Stimulated activated CD4-positive, alpha-beta T cell treated with anti-CD3 and anti-CD28 coated beads, Interleukin-12 subunit alpha, Interleukin-12 subunit beta, amount 100 ng/mL, for 4 hours (primary cell): ENCODE data around the gene DET1.
"Not testable (repeated sequence)": the region's sequence is repeated elsewhere in the genome, so short reads cannot be mapped to it uniquely, and the experiment has no call there.

Experiments used
- DNase-seq: peaks from one replicate; pipeline ENCODE4 v3.0.0-alpha.2; 2020

The DET1 gene

GRCh38 chr15:88546248-88547129, at the start of gene DET1:
Gene DET1, minus strand, starts transcription at chr15:88546681. Its CDS starts 14,976 bp downstream, at chr15:88531705.
- peak; percentile 96 for DNase-seq

- DNase-seq = no peak
Observed at GRCh38 chr15:88591384-88591783, 44.9 kb upstream of the DET1 start.

- DNase-seq = no peak
Observed at GRCh38 chr15:88590759-88591158, 44.3 kb upstream of the DET1 start.

GRCh38 chr15:88586401-88587162, 40.1 kb upstream of the DET1 start:
- DNase-seq = no peak

GRCh38 chr15:88580532-88580931, 34.1 kb upstream of the DET1 start:
- DNase-seq = no peak

- DNase-seq = no peak
Observed at GRCh38 chr15:88579322-88579721, 32.8 kb upstream of the DET1 start.

- DNase-seq = no peak
Observed at GRCh38 chr15:88574655-88575054, 28.2 kb upstream of the DET1 start.

- no peak for DNase-seq
Observed at GRCh38 chr15:88574077-88574476, 27.6 kb upstream of the DET1 start.

- DNase-seq = no peak
Observed at GRCh38 chr15:88571852-88572259, 25.4 kb upstream of the DET1 start.

- no peak for DNase-seq
Observed at GRCh38 chr15:88571153-88571851, 24.8 kb upstream of the DET1 start.

GRCh38 chr15:88568589-88568988, 22.1 kb upstream of the DET1 start:
- no peak for DNase-seq

- no peak for DNase-seq
Observed at GRCh38 chr15:88564741-88565140, 18.3 kb upstream of the DET1 start.

- no peak for DNase-seq
Observed at GRCh38 chr15:88563638-88564037, 17.2 kb upstream of the DET1 start.

GRCh38 chr15:88559565-88559964, 13.1 kb upstream of the DET1 start:
- not testable (repeated sequence) for DNase-seq

GRCh38 chr15:88558026-88558425, 11.5 kb upstream of the DET1 start:
- DNase-seq = not testable (repeated sequence)

GRCh38 chr15:88548009-88548408, 1.5 kb upstream of the DET1 start:
- DNase-seq = not testable (repeated sequence)

- not testable (repeated sequence) for DNase-seq
Observed at GRCh38 chr15:88545578-88546247, 768 bp downstream of the DET1 start.

GRCh38 chr15:88543065-88543776, 3.3 kb downstream of the DET1 start:
- no peak for DNase-seq

- DNase-seq = no peak
Observed at GRCh38 chr15:88542342-88542733, 4.1 kb downstream of the DET1 start.

- no peak for DNase-seq
Observed at GRCh38 chr15:88541709-88542341, 4.7 kb downstream of the DET1 start.

GRCh38 chr15:88541111-88541510, 5.4 kb downstream of the DET1 start:
- DNase-seq = not testable (repeated sequence)

GRCh38 chr15:88540350-88540749, 6.1 kb downstream of the DET1 start:
- DNase-seq = not testable (repeated sequence)
